ENCODE data around the gene DENND5A. TPM values are rescaled to one million over a fixed set of nuclear protein-coding genes. Genes with fewer than 3 reads are reported as not detected.
"Not testable (repeated sequence)": the region's sequence is repeated elsewhere in the genome, so short reads cannot be mapped to it uniquely, and the experiment has no call there.

Gene DENND5A
- total and polyA plus RNA-seq, 8 donors: 20.0 to 32.1 (median 26.0) TPM

DNA sequence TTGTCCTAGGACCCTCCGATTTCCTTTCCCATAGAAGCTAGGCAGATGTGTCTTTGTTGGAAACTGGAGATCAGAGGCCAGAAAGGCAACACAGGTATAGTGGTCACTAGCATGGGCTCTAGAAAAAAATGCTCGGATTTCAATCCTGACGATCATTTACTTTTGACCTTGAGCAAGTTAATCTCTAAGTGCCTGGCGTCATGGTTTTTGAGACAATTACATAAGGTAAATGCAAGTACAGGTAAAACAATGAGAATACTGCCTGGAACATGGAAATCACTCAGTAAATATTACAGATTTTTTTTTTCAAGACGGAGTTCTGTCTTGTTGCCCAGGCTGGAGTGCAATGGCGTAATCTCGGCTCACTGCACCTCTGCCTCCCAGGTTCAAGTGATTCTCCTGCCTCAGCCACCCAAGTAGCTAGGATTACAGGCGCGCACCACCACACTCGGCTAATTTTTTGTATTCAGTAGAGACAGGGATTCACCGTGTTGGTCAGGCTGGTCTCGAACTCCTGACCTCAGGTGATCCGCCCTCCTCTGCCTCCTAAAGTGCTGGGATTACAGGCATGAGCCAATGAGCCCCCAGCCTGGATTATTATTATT lies 1.1 kb upstream of the DENND5A start:
- TF ChIP-seq, protein P1, sequence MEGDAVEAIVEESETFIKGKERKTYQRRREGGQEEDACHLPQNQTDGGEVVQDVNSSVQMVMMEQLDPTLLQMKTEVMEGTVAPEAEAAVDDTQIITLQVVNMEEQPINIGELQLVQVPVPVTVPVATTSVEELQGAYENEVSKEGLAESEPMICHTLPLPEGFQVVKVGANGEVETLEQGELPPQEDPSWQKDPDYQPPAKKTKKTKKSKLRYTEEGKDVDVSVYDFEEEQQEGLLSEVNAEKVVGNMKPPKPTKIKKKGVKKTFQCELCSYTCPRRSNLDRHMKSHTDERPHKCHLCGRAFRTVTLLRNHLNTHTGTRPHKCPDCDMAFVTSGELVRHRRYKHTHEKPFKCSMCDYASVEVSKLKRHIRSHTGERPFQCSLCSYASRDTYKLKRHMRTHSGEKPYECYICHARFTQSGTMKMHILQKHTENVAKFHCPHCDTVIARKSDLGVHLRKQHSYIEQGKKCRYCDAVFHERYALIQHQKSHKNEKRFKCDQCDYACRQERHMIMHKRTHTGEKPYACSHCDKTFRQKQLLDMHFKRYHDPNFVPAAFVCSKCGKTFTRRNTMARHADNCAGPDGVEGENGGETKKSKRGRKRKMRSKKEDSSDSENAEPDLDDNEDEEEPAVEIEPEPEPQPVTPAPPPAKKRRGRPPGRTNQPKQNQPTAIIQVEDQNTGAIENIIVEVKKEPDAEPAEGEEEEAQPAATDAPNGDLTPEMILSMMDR (IDR thresholded peaks at IDR 0.05): no peak
- FAIRE-seq: no peak

DNA sequence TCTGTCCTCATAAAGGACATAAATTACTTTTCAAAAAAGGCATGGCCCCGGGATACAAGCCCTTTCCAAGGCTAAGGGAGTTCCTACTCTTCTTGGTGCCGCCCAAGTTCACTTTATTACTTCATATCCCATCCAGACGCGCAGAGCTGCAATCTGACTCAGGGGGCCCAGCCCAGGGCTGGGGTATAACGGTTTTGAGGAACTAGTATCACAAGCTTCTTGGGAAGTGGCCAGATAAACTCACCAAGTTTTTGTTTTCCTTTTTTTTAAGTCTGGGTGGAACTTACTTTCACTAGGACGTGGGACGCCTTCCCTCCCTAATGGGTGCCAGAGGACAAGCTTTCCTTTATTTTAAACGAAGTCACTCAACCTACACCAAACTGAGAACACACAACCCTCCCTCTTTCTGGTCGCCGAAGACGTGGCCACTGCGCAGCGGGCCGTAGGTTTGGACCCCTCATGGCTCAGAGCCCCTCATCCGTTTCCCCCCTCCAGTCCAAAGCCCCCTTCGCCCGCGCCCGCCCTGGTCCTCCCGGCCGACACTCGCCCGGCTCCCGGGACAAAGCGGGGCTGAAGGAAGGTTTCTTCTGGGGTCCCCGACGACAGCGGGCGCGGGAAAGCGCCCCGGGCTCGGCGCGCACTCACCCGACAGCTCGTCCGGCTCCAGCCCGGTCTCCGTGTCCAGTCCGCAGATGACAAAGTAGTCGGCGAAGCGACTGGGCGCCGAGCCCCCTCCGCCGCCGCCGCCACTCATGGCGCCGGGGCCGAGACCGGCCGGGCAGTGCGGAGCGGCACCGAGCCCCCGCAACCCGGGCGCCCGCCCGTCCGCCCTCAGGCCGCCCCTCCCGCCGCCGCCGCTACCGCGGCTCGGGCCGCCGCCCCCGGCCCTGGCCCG lies 587 bp downstream of the DENND5A start:
- peak; percentile 29 to 74 (median 60) for DNase-seq
- peaks cover 0 to 20% (median 6%) of the 10 kb centered on the region in 3 donors for H3K4me1 ChIP-seq
- H3K27me3 ChIP-seq: no peaks in the 10 kb centered on the region
- TF ChIP-seq, protein P1 (IDR thresholded peaks at IDR 0.05): no peak
- intact Hi-C loops (cut with DNase I): no loop called here
- no peaks in the 10 kb centered on the region for H3K9me3 ChIP-seq
- FAIRE-seq: no peak
- peak overlapping the region; percentile 65 to 90 (median 76) for H3K4me3 ChIP-seq
- H3K36me3 ChIP-seq: no peaks in the 10 kb centered on the region
- WGBS, 2 donors: 1% methylated on average over 45 to 76 of the region's 76 CpGs
- peak overlapping the region; percentile 85 to 99 (median 98) for H3K27ac ChIP-seq
- ATAC-seq: peak; percentile 3 to 37 (median 31)

More for the DNA sequence above, 1.1 kb upstream of the DENND5A start:
- no peaks in the 10 kb centered on the region for H3K36me3 ChIP-seq
- H3K27me3 ChIP-seq: no peaks in the 10 kb centered on the region
- peak in 3 of 6 donors; percentile 31 to 52 (median 35) for DNase-seq
- peak overlapping the region; percentile 96 to 100 (median 99) for H3K27ac ChIP-seq
- H3K4me1 ChIP-seq: peaks cover 0 to 13% (median 6%) of the 10 kb centered on the region in 3 donors
- H3K9me3 ChIP-seq: no peaks in the 10 kb centered on the region
- peak overlapping the region in 3 of 4 donors; percentile 69 to 90 (median 82) for H3K4me3 ChIP-seq
- ATAC-seq: peak; percentile 45 to 60 (median 50)
- intact Hi-C loops (cut with DNase I): no loop called here
- WGBS, 2 donors: 48 to 51% methylated on average over 13 of the region's 13 CpGs

DNA sequence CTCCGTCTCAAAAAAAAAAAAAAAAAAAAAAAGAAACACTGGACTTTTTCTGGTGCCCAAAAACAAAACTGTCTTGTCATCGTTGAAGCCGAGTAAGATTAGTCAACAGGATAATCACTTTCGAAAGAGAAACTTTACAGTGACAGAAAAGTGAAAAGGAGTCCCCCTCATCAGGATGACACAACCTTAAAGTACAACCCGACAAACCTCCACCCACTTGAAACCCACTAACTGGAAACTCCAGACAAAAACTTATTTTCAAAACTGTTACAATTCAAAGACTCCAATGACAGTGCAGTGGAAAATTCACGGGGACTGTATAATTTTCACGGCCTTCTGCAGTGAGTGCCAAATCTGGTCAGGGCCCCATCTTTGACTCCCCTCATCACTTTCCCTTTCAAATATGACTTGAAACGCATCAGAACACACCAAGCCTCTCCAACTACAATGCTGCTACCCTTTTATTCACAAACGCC lies 1.3 kb downstream of the DENND5A start:
- 21 to 24% methylated on average over 8 of the region's 9 CpGs for WGBS, 2 donors
- no peak for ATAC-seq
- no peaks in the 10 kb centered on the region for H3K27me3 ChIP-seq
- no peaks in the 10 kb centered on the region for H3K9me3 ChIP-seq
- DNase-seq: no peak
- peak overlapping the region; percentile 65 to 90 (median 76) for H3K4me3 ChIP-seq
- FAIRE-seq: no peak
- TF ChIP-seq, protein P1 (IDR thresholded peaks at IDR 0.05): no peak
- H3K27ac ChIP-seq: peak overlapping the region in 3 of 4 donors; percentile 85 to 99 (median 96)
- H3K36me3 ChIP-seq: no peaks in the 10 kb centered on the region
- peaks cover 0 to 20% (median 6%) of the 10 kb centered on the region in 3 donors for H3K4me1 ChIP-seq
- intact Hi-C loops (cut with DNase I): no loop called here

DNA sequence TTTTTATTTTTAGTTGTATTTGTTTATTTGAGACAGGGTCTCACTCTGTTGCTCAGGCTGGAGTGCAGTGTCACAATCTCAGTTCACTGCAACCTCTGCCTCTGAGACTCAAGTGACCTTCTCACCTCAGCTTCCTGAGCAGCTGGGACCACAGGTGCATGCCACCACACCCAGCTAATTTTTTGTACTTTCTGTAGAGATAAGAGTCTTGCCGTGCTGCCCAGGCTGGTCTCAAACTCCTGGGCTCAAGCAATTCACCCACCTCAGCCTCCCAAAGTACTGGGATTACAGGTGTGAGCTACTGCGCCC lies 4.4 kb downstream of the DENND5A start:
- intact Hi-C loops (cut with DNase I); H3K4me3 ChIP-seq; H3K9me3 ChIP-seq; H3K36me3 ChIP-seq; DNase-seq; FAIRE-seq; H3K27me3 ChIP-seq; H3K27ac ChIP-seq; ATAC-seq: not testable (repeated sequence)
- WGBS, 2 donors: 54 to 63% methylated on average over 2 of the region's 2 CpGs
- H3K4me1 ChIP-seq: peaks cover 0 to 15% (median 0%) of the 10 kb centered on the region in 3 donors

DNA sequence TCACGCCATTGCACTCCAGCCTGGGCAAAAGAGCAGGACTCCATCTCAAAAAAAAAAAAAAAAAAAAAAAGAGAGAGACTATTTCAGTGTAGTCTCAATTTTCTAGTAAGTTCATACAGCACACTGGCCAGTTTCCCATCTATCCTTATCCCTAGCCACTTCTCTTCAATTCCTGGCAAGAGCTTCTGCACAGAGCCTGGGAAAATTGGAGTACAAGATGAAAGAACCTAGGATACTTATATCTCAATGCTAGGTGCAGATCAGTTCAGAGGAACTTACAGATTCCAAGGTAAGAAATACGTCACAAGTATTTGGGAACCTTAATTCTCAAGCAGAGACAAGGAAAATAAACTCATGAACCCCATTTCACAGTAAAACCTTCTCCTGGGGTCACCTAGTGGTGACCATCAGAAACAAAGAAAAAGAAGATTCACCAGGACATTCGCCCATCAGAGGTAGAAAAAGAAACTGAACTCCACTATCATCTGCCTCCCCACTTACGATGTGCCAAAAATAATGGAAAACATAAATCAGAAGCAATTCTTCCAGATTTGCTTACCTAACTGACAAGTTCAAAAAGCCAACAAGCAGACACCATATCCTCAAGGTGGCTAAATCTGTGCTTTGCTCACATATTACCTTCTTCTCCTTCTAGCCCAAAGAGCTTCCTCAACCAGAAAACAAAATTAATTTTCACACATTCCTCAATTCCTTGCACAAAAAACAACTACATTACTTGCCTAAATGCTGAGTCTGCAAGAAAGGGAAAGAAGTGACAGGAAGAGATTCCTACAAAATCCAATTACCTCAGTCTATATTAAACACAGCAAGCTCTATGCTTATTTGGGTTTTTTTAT lies 4.9 kb downstream of the DENND5A start:
- no peak for DNase-seq
- H3K27me3 ChIP-seq: no peaks in the 10 kb centered on the region
- H3K9me3 ChIP-seq: no peaks in the 10 kb centered on the region
- H3K27ac ChIP-seq: no peak overlapping the region
- WGBS, 2 donors: 67 to 80% methylated on average over 4 of the region's 4 CpGs
- H3K4me1 ChIP-seq: peaks cover 0 to 15% (median 0%) of the 10 kb centered on the region in 3 donors
- intact Hi-C loops (cut with DNase I): no loop called here
- no peak overlapping the region for H3K4me3 ChIP-seq
- FAIRE-seq: no peak
- H3K36me3 ChIP-seq: no peaks in the 10 kb centered on the region
- TF ChIP-seq, protein P1 (IDR thresholded peaks at IDR 0.05): no peak
- no peak for ATAC-seq

DNA sequence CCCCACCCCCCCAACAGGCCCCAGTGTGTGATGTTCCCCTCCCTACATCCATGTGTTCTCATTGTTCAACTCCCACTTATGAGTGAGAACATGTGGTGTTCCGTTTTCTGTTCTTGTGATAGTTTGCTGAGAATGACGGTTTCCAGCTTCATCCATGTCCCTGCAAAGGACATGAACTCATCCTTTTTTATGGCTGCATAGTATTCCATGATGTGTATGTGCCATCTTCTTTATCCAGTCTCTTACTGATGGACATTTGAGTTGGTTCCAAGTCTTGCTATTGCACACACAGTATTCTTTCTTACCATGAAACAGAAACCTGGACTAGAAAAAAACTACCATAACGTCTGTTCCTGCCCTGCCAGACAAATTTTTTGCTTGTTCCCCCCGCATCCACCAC lies 6.9 kb downstream of the DENND5A start:
- H3K9me3 ChIP-seq; H3K27ac ChIP-seq; FAIRE-seq; ATAC-seq; intact Hi-C loops (cut with DNase I); DNase-seq; H3K36me3 ChIP-seq; H3K4me3 ChIP-seq; H3K27me3 ChIP-seq: not testable (repeated sequence)
- H3K4me1 ChIP-seq: peaks cover 0 to 15% (median 0%) of the 10 kb centered on the region in 3 donors
- WGBS, 2 donors: 89 to 95% methylated on average over 4 of the region's 4 CpGs
